A549 (cell line): ENCODE measurements around the gene ELL2. TPM values are rescaled to one million over a fixed set of nuclear protein-coding genes. Genes with fewer than 3 reads are reported as not detected.
"Not testable (repeated sequence)": the region's sequence is repeated elsewhere in the genome, so short reads cannot be mapped to it uniquely, and the experiment has no call there.

ENCODE experiments used
- ATAC-seq, 2 experiments: fragments of 200-7000 bp in 1 of 2; fragments of >200 bp in 1 of 2; cut with Nextera tagmentation in 1 of 2; cut with Tn5 transposase in 1 of 2; 3 replicates each; pipeline versions ENCODE4 v1.8.0 to v1.9.1; 2018 to 2020; ENCODE audit warnings: mild to moderate bottlenecking in 1 of 2, moderate library complexity in 1 of 2
- CTCF ChIA-PET: fragments of 300-600 bp; sonication (Branson Sonifier 250); formaldehyde crosslinking; extraction: SDS; loops from one replicate; lab custom pipeline; 2021; ENCODE audit warnings: antibody characterized with exemption, inconsistent platforms; lab: Yijun Ruan, JAX
- POLR2A ChIA-PET: fragments of 350-600 bp; formaldehyde crosslinking; extraction: SDS; loops from one replicate; lab custom pipeline; 2021; ENCODE audit warnings: antibody characterized with exemption, inconsistent platforms; lab: Yijun Ruan, JAX
- DNase-seq, 2 experiments: peaks; one replicate each; pipeline versions ENCODE4 v3.0.0 to v3.0.0-alpha.2; 2011 to 2016; ENCODE audit warnings: low read depth in 1 of 2, low spot score in 1 of 2
- FAIRE-seq: peaks from 2 replicates; lab custom pipeline; 2011; peaks lifted over from hg19 to GRCh38; lab: Jason Lieb, UNC
- H3K27ac ChIP-seq, 2 experiments: fragments of >200 bp; sonication (Bioruptor Twin); formaldehyde crosslinking; 3 replicates each; pipeline ENCODE4 v1.5.1; 2016 to 2017
- H3K4me1 ChIP-seq: fragments of >200 bp; sonication (Bioruptor Twin); formaldehyde crosslinking; 3 replicates; pipeline ENCODE4 v1.6.1; 2016
- H3K4me2 ChIP-seq: fragments of >200 bp; sonication (Bioruptor Twin); formaldehyde crosslinking; 3 replicates; pipeline ENCODE4 v1.6.1; 2016
- H3K4me3 ChIP-seq: fragments of >200 bp; sonication (Bioruptor Twin); formaldehyde crosslinking; 3 replicates; pipeline ENCODE4 v1.5.1; 2016
- H3K9me3 ChIP-seq: fragments of >200 bp; sonication (Bioruptor Twin); formaldehyde crosslinking; 3 replicates; pipeline ENCODE4 v1.6.1; 2016
- ATOH8 ChIP-seq: fragments of 250-450 bp; sonication (Bioruptor Pico); IDR thresholded peaks from 2 replicates; pipeline ENCODE4 v1.5.0; 2020; ENCODE audit warnings: low read depth, mild to moderate bottlenecking, moderate library complexity
- BHLHE40 ChIP-seq: IDR thresholded peaks from 2 replicates; pipeline ENCODE4 v1.6.1; 2012; ENCODE audit warnings: low read depth, low read length, inconsistent platforms
- CHD2 ChIP-seq: fragments of 150-350 bp; IDR thresholded peaks from 2 replicates; pipeline ENCODE4 v1.6.1; 2014; ENCODE audit warnings: low read length; ENCODE audit not compliant: partially characterized antibody
- CHD4 ChIP-seq: fragments of 200-600 bp; sonication (generic); IDR thresholded peaks from 2 replicates; pipeline ENCODE4 v1.6.1; 2016; ENCODE audit warnings: antibody characterized with exemption, mild to moderate bottlenecking, borderline replicate concordance
- E2F6 ChIP-seq: IDR thresholded peaks from 2 replicates; pipeline ENCODE4 v1.6.1; 2012; ENCODE audit warnings: low read depth, borderline replicate concordance
- EP300 ChIP-seq, 2 experiments: fragments of >200 bp; sonication (Bioruptor Twin); formaldehyde crosslinking; IDR thresholded peaks; 2 replicates in 1 of 2; 3 replicates in 1 of 2; pipeline ENCODE4 v1.6.1; 2016 to 2017
- ESRRA ChIP-seq: fragments of 150-350 bp; IDR thresholded peaks from 2 replicates; pipeline ENCODE4 v1.6.1; 2014; ENCODE audit warnings: mild to moderate bottlenecking, low read length, borderline replicate concordance
- FOSL2 ChIP-seq, 2 experiments: fragments of 450-650 bp in 1 of 2; fragments of >200 bp in 1 of 2; sonication (Bioruptor Twin) in 1 of 2; formaldehyde crosslinking; IDR thresholded peaks; 2 replicates each; pipeline versions ENCODE4 v1.5.0 to v1.6.1; 2016 to 2020; ENCODE audit warnings: mild to moderate bottlenecking in 1 of 2, moderate library complexity in 1 of 2
- FOXS1 ChIP-seq: fragments of 250-450 bp; sonication (Bioruptor Pico); IDR thresholded peaks from 2 replicates; pipeline ENCODE4 v1.5.0; 2020; ENCODE audit warnings: mild to moderate bottlenecking, moderate library complexity
- GATA3 ChIP-seq: IDR thresholded peaks from 2 replicates; pipeline ENCODE4 v1.6.1; 2012; ENCODE audit warnings: borderline replicate concordance
- HOXA7 ChIP-seq: fragments of 250-450 bp; sonication (Bioruptor Pico); IDR thresholded peaks from 2 replicates; pipeline ENCODE4 v1.5.0; 2020; ENCODE audit warnings: mild to moderate bottlenecking, moderate library complexity
- JUN ChIP-seq, 2 experiments: fragments of >200 bp; sonication (Bioruptor Twin); formaldehyde crosslinking; IDR thresholded peaks; 2 replicates in 1 of 2; 3 replicates in 1 of 2; pipeline ENCODE4 v1.6.1; 2016 to 2017
- JUNB ChIP-seq: fragments of >200 bp; sonication (Bioruptor Twin); formaldehyde crosslinking; IDR thresholded peaks from 2 replicates; pipeline ENCODE4 v1.6.1; 2016
- NFE2L2 ChIP-seq: fragments of 150-350 bp; conservative IDR thresholded peaks from 2 replicates; pipeline ENCODE4 v1.6.1; 2014; ENCODE audit warnings: low read length
- NPAS2 ChIP-seq: fragments of 250-450 bp; sonication (Bioruptor Pico); IDR thresholded peaks from 2 replicates; pipeline ENCODE4 v1.8.0; 2022; ENCODE audit warnings: mild to moderate bottlenecking, moderate library complexity, borderline replicate concordance
- NR3C1 ChIP-seq: fragments of >200 bp; sonication (Bioruptor Twin); formaldehyde crosslinking; IDR thresholded peaks from 3 replicates; pipeline ENCODE4 v1.6.1; 2017
- POLR2A ChIP-seq: IDR thresholded peaks from 2 replicates; pipeline ENCODE4 v1.6.1; 2012; ENCODE audit warnings: mild to moderate bottlenecking, low read length
- POLR2AphosphoS2 ChIP-seq: conservative IDR thresholded peaks from 2 replicates; pipeline ENCODE4 v1.6.1; 2012; ENCODE audit warnings: low read length, improper control_type of control experiment, inconsistent platforms
- RAD21 ChIP-seq, 2 experiments: fragments of >200 bp in 1 of 2; sonication (Bioruptor Twin) in 1 of 2; formaldehyde crosslinking in 1 of 2; IDR thresholded peaks in 1 of 2; conservative IDR thresholded peaks in 1 of 2; 2 replicates in 1 of 2; 3 replicates in 1 of 2; pipeline ENCODE4 v1.6.1; 2012 to 2018; ENCODE audit warnings: inconsistent platforms in 1 of 2
- RARB ChIP-seq: fragments of 250-450 bp; sonication (Bioruptor Pico); IDR thresholded peaks from 2 replicates; pipeline ENCODE4 v1.8.0; 2021; ENCODE audit warnings: mild to moderate bottlenecking, moderate library complexity
- RNF2 ChIP-seq: fragments of 200-600 bp; sonication (generic); IDR thresholded peaks from 2 replicates; pipeline ENCODE4 v1.6.1; 2016; ENCODE audit warnings: low read depth, mild to moderate bottlenecking, antibody characterized with exemption, moderate library complexity, borderline replicate concordance
- TFCP2L1 ChIP-seq: fragments of 250-450 bp; sonication (Bioruptor Pico); IDR thresholded peaks from 2 replicates; pipeline ENCODE4 v1.5.0; 2021; ENCODE audit warnings: mild to moderate bottlenecking
- ZC3H11A ChIP-seq: fragments of 450-650 bp; IDR thresholded peaks from 2 replicates; pipeline ENCODE4 v1.6.1; 2014; ENCODE audit warnings: antibody characterized with exemption, mild to moderate bottlenecking
- ZFP36 ChIP-seq: fragments of 450-650 bp; IDR thresholded peaks from 2 replicates; pipeline ENCODE4 v1.6.1; 2014; ENCODE audit warnings: borderline replicate concordance; ENCODE audit not compliant: partially characterized antibody
- WGBS: methylation state at CpG from one replicate; pipeline ENCODE4 v1.1.6; 2017; ENCODE audit errors: missing lambda C conversion rate; 5-methylcytosine and 5-hydroxymethylcytosine counted together
- polyA plus RNA-seq, 4 experiments: library from polyadenylated mRNA; depleted of rRNA in 3 of 4; stranded (reverse); fragments of >200 nt; fragmentation: RNase III in 1 of 4; extraction: RNeasy Plus Mini Kit Qiagen cat#74134 plus additional on column Dnase treatment in 1 of 4; gene quantifications; 2 replicates in 3 of 4; 3 replicates in 1 of 4; pipeline ENCODE4 v1.2.3, GENCODE V29; 2011 to 2017
- TF ChIP-seq, protein P1 (sequence below): IDR thresholded peaks from 2 replicates; pipeline ENCODE4 v1.6.1; 2012

Gene ELL2
- polyA plus RNA-seq, 2 of the 4 experiments (the other 2 are of a cell fraction): 11.8 to 24.2 TPM

DNA sequence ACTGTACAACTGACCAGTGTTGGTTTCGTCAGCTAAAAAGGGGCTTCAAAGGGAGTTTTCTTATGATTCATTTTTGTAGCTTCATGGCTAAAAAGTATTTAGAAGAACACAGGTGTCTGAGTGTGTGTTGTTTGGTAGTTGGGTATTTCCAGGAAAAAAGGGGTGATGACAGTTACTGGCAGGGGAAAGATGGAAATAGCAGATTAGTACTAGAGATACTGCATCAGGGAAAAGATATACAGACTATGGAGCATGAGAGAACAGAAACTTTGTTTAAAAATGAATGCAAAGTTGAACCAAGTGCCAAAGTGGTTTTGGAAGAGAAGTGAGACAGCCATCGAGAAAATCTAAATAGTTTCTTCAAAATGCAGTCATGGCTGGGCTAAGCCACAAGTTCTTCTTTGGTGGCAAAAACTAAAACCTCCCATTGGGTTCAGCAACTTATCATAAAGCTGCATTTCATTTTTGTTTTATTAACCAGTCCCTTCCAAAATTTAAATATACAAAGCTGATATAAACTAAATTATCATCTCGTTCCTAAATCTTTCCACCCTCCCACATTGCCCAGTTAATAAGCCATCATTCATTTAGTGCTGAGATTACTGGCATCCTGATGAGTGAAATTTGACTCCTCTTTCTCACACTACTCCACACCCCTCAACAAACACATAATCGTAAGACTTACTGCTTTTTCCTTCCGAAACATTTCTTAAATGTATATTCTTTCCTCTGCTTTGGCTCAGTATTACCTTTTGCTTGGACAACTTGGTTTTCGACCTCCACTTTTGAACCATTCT is 33.5 kb downstream of the ELL2 start:
- POLR2A ChIA-PET: no interaction called here
- H3K4me3 ChIP-seq: no peak overlapping the region
- DNase-seq (no peak), ATAC-seq (no peak)
- 91% methylated on average over 6 of the region's 6 CpGs for WGBS
- H3K9me3 ChIP-seq: no peaks in the 10 kb centered on the region
- H3K4me1 ChIP-seq: peaks cover 29% of the 10 kb centered on the region
- H3K4me2 ChIP-seq: no peak overlapping the region
- TF ChIP-seq RAD21 (conservative IDR thresholded peaks at IDR 0.05 in 1 of 2, IDR thresholded peaks at IDR 0.05 in 1 of 2): no peak
- no peak for TF ChIP-seq CHD2
- TF ChIP-seq ATOH8 (CRISPR knock-in tag): no peak
- no peak for TF ChIP-seq NPAS2
- no peak for TF ChIP-seq ZC3H11A
- no peak for TF ChIP-seq POLR2AphosphoS2
- TF ChIP-seq E2F6: no peak
- TF ChIP-seq NR3C1: no peak
- TF ChIP-seq POLR2A: no peak
- TF ChIP-seq, all 56 proteins: peak for 0
- FAIRE-seq: no peak
- no peak overlapping the region for H3K27ac ChIP-seq
- CTCF ChIA-PET: interaction anchor here (1.1 kb wide), 1 partner anchor 33 kb away, joined by 5 read pairs; the partner anchor contains the start of gene ELL2

GRCh38 chr5:95927300-95927699 is 34.4 kb downstream of the ELL2 start:
- H3K4me3 ChIP-seq, H3K9me3 ChIP-seq, DNase-seq, H3K4me2 ChIP-seq, FAIRE-seq, CTCF ChIA-PET, POLR2A ChIA-PET, ATAC-seq, H3K27ac ChIP-seq: not testable (repeated sequence)
- peaks cover 29% of the 10 kb centered on the region for H3K4me1 ChIP-seq
- 91% methylated on average over 13 of the region's 13 CpGs for WGBS

DNA sequence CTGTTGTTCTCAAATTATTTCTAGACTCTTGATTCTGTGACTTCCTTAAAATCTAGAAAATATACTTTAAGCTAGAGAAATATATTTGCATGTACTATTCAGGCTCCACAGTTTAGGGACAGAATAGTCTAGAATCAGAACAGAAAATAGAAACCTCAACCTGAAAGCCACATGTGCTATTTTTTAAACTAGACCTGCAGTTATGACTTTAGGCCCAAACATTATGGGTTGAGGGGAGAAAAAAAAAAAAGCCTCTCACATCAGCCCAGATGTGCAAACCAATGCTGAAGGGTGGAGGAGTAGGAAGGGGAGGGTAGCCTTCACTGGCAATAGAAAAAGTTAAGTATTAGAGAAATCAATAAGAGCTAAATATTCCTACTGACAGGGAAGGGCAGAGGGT is 35.7 kb downstream of the ELL2 start:
- H3K9me3 ChIP-seq: no peaks in the 10 kb centered on the region
- H3K27ac ChIP-seq: no peak overlapping the region
- H3K4me1 ChIP-seq: peaks cover 19% of the 10 kb centered on the region
- FAIRE-seq (no peak), ATAC-seq (no peak), DNase-seq (no peak)
- TF ChIP-seq RNF2 (no peak), JUNB (no peak), ZFP36 (no peak), BHLHE40 (no peak), ESRRA (no peak), HOXA7 (CRISPR knock-in tag) (no peak), GATA3 (no peak), E2F6 (no peak), CHD4 (no peak), TFCP2L1 (CRISPR knock-in tag) (no peak), RARB (CRISPR knock-in tag) (no peak), FOXS1 (CRISPR knock-in tag) (no peak), EP300 (IDR thresholded peaks at IDR 0.05) (no peak), NR3C1 (no peak), JUN (IDR thresholded peaks at IDR 0.05) (no peak), FOSL2 (IDR thresholded peaks at IDR 0.05) (no peak), FOSL2 (CRISPR knock-in tag; IDR thresholded peaks at IDR 0.05) (no peak), NFE2L2 (no peak)
- TF ChIP-seq, protein P1, sequence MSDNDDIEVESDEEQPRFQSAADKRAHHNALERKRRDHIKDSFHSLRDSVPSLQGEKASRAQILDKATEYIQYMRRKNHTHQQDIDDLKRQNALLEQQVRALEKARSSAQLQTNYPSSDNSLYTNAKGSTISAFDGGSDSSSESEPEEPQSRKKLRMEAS: no peak
- ChIA-PET POLR2A (interaction anchor here (0.7 kb wide), 1 partner anchor 9 kb away, joined by 4 read pairs; no protein-coding TSS in a partner anchor), CTCF (interaction anchor here (0.6 kb wide), 2 partner anchors 355 to 401 kb away, joined by 3 read pairs; no protein-coding TSS in a partner anchor)
- H3K4me2 ChIP-seq: no peak overlapping the region
- H3K4me3 ChIP-seq: no peak overlapping the region
